ENCODE measurements around the gene MSX1. TPM values are rescaled to one million over a fixed set of nuclear protein-coding genes. Genes with fewer than 3 reads are reported as not detected.
"Not testable (repeated sequence)": the region's sequence is repeated elsewhere in the genome, so short reads cannot be mapped to it uniquely, and the experiment has no call there.

MSX1 gene
- total and polyA plus RNA-seq, 12 donors, result 1.8 to 30.3 (median 7.2) TPM

GRCh38 chr4:4821577-4821976 lies 37.9 kb upstream of the MSX1 start:
- Histone ChIP-seq H3K4me1 (replicated peaks in 1 of 2) (no peaks in the 10 kb centered on the region), H3K9me3 (replicated peaks in 1 of 3) (no peaks in the 10 kb centered on the region), H3K27me3 (no peaks in the 10 kb centered on the region), H3K4me3 (no peak overlapping the region), H3K27ac (no peak overlapping the region), H3K36me3 (replicated peaks in 1 of 2) (no peaks in the 10 kb centered on the region)
- no peak for TF ChIP-seq POLR2A (IDR thresholded peaks at IDR 0.05)
- TF ChIP-seq CTCF (IDR thresholded peaks at IDR 0.05), result no peak
- intact Hi-C loops (cut with DNase I), result no loop called here
- DNase-seq, result no peak

DNA sequence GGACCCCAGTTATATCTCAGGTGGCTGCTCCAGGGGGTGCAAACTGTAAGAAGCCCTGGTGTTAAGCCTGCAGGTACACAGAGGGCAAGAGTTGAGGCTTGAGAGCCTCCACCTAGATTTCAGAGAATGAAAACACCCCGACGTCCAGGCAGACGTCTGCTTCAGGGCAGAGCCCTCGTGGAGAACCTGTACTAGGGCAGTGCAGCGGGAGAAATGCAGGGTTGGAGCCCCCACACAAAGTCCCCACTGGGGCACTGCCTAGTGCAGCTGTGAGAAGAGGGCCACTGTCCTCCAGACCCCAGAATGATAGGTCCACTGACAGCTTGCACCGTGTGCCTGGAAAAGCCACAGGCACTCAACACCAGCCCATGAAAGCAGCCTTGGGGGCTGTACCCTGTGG lies 37.2 kb upstream of the MSX1 start:
- H3K36me3 ChIP-seq (replicated peaks in 1 of 2); DNase-seq; H3K9me3 ChIP-seq (replicated peaks in 1 of 3); intact Hi-C loops (cut with DNase I); H3K4me1 ChIP-seq (replicated peaks in 1 of 2); H3K27ac ChIP-seq; H3K4me3 ChIP-seq; H3K27me3 ChIP-seq: not testable (repeated sequence)
- 55 to 95% (median 92%) methylated on average over 4 to 6 of the region's 6 CpGs for WGBS, 4 donors

GRCh38 chr4:4823621-4824162 lies 35.8 kb upstream of the MSX1 start:
- TF ChIP-seq POLR2A (IDR thresholded peaks at IDR 0.05), result no peak
- no peak for TF ChIP-seq CTCF (IDR thresholded peaks at IDR 0.05)
- H3K9me3 ChIP-seq (replicated peaks in 1 of 3), result no peaks in the 10 kb centered on the region
- 58 to 75% (median 66%) methylated on average over 2 of the region's 2 CpGs for WGBS, 4 donors
- intact Hi-C loops (cut with DNase I), result no loop called here
- DNase-seq, result no peak
- no peak overlapping the region for H3K4me3 ChIP-seq
- no peak overlapping the region for H3K27ac ChIP-seq
- H3K4me1 ChIP-seq (replicated peaks in 1 of 2), result no peaks in the 10 kb centered on the region
- no peaks in the 10 kb centered on the region for H3K36me3 ChIP-seq (replicated peaks in 1 of 2)
- no peaks in the 10 kb centered on the region for H3K27me3 ChIP-seq

GRCh38 chr4:4824232-4824631 lies 35.2 kb upstream of the MSX1 start:
- Histone ChIP-seq H3K27ac (no peak overlapping the region), H3K36me3 (replicated peaks in 1 of 2) (no peaks in the 10 kb centered on the region), H3K9me3 (replicated peaks in 1 of 3) (no peaks in the 10 kb centered on the region), H3K27me3 (no peaks in the 10 kb centered on the region), H3K4me3 (no peak overlapping the region), H3K4me1 (replicated peaks in 1 of 2) (no peaks in the 10 kb centered on the region)
- intact Hi-C loops (cut with DNase I), result no loop called here
- TF ChIP-seq CTCF (IDR thresholded peaks at IDR 0.05) (no peak), POLR2A (IDR thresholded peaks at IDR 0.05) (no peak)
- no peak for DNase-seq
- WGBS, 4 donors, result 43 to 61% (median 59%) methylated on average over 3 of the region's 3 CpGs

DNA sequence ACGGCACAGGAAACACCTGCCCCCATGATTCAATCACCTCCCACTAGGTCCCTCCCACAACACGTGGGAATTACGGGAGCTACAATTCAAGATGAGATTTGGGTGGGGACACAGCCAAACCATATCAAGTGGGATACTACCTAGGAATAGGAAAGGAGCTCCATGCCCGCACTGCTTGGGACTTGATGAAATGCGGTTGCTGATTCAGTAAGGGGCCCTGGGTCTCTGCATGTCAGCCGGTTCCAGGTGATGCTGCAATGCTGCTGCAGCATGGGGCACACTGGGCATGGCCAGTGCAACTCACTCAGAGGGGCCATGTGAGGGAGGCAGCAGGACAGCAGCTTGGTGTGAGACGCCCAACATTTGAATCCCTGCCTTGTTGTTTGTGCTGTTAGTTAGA lies 34.0 kb upstream of the MSX1 start:
- H3K27ac ChIP-seq, result no peak overlapping the region
- intact Hi-C loops (cut with DNase I), result no loop called here
- no peaks in the 10 kb centered on the region for H3K36me3 ChIP-seq (replicated peaks in 1 of 2)
- TF ChIP-seq POLR2A (IDR thresholded peaks at IDR 0.05) (no peak), CTCF (IDR thresholded peaks at IDR 0.05) (no peak)
- no peaks in the 10 kb centered on the region for H3K9me3 ChIP-seq (replicated peaks in 1 of 3)
- 79 to 85% (median 83%) methylated on average over 7 of the region's 7 CpGs for WGBS, 4 donors
- no peaks in the 10 kb centered on the region for H3K4me1 ChIP-seq (replicated peaks in 1 of 2)
- H3K4me3 ChIP-seq, result no peak overlapping the region
- H3K27me3 ChIP-seq, result no peaks in the 10 kb centered on the region
- no peak for DNase-seq
